HG02571 (cell line): ENCODE data around the gene LYZ.
"Not testable (repeated sequence)": the region's sequence is repeated elsewhere in the genome, so short reads cannot be mapped to it uniquely, and the experiment has no call there.

Source experiments
- ATAC-seq: cut with Tn5 transposase; IDR thresholded peaks from one replicate; pipeline ENCODE4 v1.9.1; 2021; ENCODE audit warnings: mild to moderate bottlenecking, moderate library complexity; ENCODE audit not compliant: unreplicated experiment

LYZ gene

GRCh38 chr12:69348162-69348938 is at the start of gene LYZ:
Gene LYZ (plus strand): TSS chr12:69348381. CDS start chr12:69348409, 28 bp downstream.
- no peak for ATAC-seq

- ATAC-seq = no peak
Observed at GRCh38 chr12:69298947-69299346, 49.2 kb upstream of the LYZ start.

- no peak for ATAC-seq
Observed at GRCh38 chr12:69304284-69304683, 43.9 kb upstream of the LYZ start.

- ATAC-seq = no peak
Observed at GRCh38 chr12:69309461-69309860, 38.7 kb upstream of the LYZ start.

GRCh38 chr12:69313209-69313608 is 35.0 kb upstream of the LYZ start:
- ATAC-seq = no peak

- ATAC-seq = not testable (repeated sequence)
Observed at GRCh38 chr12:69316784-69317183, 31.4 kb upstream of the LYZ start.

GRCh38 chr12:69317233-69317632 is 30.9 kb upstream of the LYZ start:
- not testable (repeated sequence) for ATAC-seq

GRCh38 chr12:69318225-69318624 is 30.0 kb upstream of the LYZ start:
- no peak for ATAC-seq

GRCh38 chr12:69321351-69321750 is 26.8 kb upstream of the LYZ start:
- ATAC-seq = no peak

- no peak for ATAC-seq
Observed at GRCh38 chr12:69324797-69325466, 23.2 kb upstream of the LYZ start.

GRCh38 chr12:69328426-69328825 is 19.8 kb upstream of the LYZ start:
- ATAC-seq = no peak

GRCh38 chr12:69329669-69330428 is 18.3 kb upstream of the LYZ start:
- no peak for ATAC-seq

GRCh38 chr12:69330475-69331473 is 17.4 kb upstream of the LYZ start:
- ATAC-seq = peak; percentile 70

GRCh38 chr12:69331519-69331908 is 16.7 kb upstream of the LYZ start:
- no peak for ATAC-seq

- ATAC-seq = no peak
Observed at GRCh38 chr12:69331909-69332684, 16.1 kb upstream of the LYZ start.

- no peak for ATAC-seq
Observed at GRCh38 chr12:69332815-69333358, 15.3 kb upstream of the LYZ start.

- no peak for ATAC-seq
Observed at GRCh38 chr12:69334158-69334557, 14.0 kb upstream of the LYZ start.

- ATAC-seq = no peak
Observed at GRCh38 chr12:69337311-69338090, 10.7 kb upstream of the LYZ start.
